Effector memory CD8-positive, alpha-beta T cell (primary cell): ENCODE results near the gene SH3RF3.

Source experiments
- ATAC-seq: fragments of 150-1000 bp; cut with Tn5 transposase; replicated peaks from 2 replicates; pipeline ENCODE4 v1.10.0; 2021; ENCODE audit warnings: mild to moderate bottlenecking, moderate library complexity
- DNase-seq, 3 experiments: peaks; one replicate each; pipeline ENCODE4 v3.0.0; 2021
- H3K27ac Mint-ChIP-seq, 2 donors: one replicate each; pipeline ENCODE4 v1.8.0; 2022; ENCODE audit warnings: mild to moderate bottlenecking in 2 of 2, mixed read lengths in 2 of 2, moderate library complexity in 2 of 2
- H3K27me3 Mint-ChIP-seq, 2 donors: one replicate each; pipeline ENCODE4 v1.8.0; 2022; ENCODE audit warnings: mixed read lengths in 2 of 2
- H3K36me3 Mint-ChIP-seq: one replicate; pipeline ENCODE4 v1.8.0; 2022; ENCODE audit warnings: mild to moderate bottlenecking, moderate library complexity, mixed read lengths; ENCODE audit not compliant: insufficient read depth
- H3K4me1 Mint-ChIP-seq, 2 donors: one replicate each; pipeline ENCODE4 v1.8.0; 2022; ENCODE audit warnings: low read depth in 2 of 2, mixed read lengths in 2 of 2
- H3K4me3 Mint-ChIP-seq, 2 donors: one replicate each; pipeline ENCODE4 v1.8.0; 2022; ENCODE audit warnings: mild to moderate bottlenecking in 2 of 2, mixed read lengths in 2 of 2, moderate library complexity in 2 of 2
- H3K9me3 Mint-ChIP-seq, 2 donors: one replicate each; pipeline ENCODE4 v1.8.0; 2022; ENCODE audit warnings: mixed read lengths in 2 of 2

The SH3RF3 gene

GRCh38 chr2:109174214-109174613, 45.2 kb downstream of the SH3RF3 start:
- Mint-ChIP-seq H3K27ac (no peak overlapping the region), H3K36me3 (no peaks in the 10 kb centered on the region), H3K4me3 (no peak overlapping the region), H3K9me3 (no peaks in the 10 kb centered on the region), H3K4me1 (peaks cover 0 to 6% of the 10 kb centered on the region in 2 donors), H3K27me3 (peaks cover 37 to 60% of the 10 kb centered on the region in 2 donors)
- DNase-seq: no peak
- ATAC-seq: no peak

GRCh38 chr2:109174626-109175349, 45.8 kb downstream of the SH3RF3 start:
- H3K27me3 Mint-ChIP-seq: peaks cover 40 to 63% of the 10 kb centered on the region in 2 donors
- DNase-seq (no peak), ATAC-seq (no peak)
- H3K4me1 Mint-ChIP-seq: peaks cover 0 to 6% of the 10 kb centered on the region in 2 donors
- peaks cover 0 to 6% of the 10 kb centered on the region in 2 donors for H3K9me3 Mint-ChIP-seq
- H3K4me3 Mint-ChIP-seq: no peak overlapping the region
- no peaks in the 10 kb centered on the region for H3K36me3 Mint-ChIP-seq
- H3K27ac Mint-ChIP-seq: no peak overlapping the region

- H3K36me3 Mint-ChIP-seq: no peaks in the 10 kb centered on the region
- peaks cover 2 to 11% of the 10 kb centered on the region in 2 donors for H3K9me3 Mint-ChIP-seq
- H3K27me3 Mint-ChIP-seq: peaks cover 45 to 68% of the 10 kb centered on the region in 2 donors
- no peak overlapping the region for H3K4me3 Mint-ChIP-seq
- H3K27ac Mint-ChIP-seq: no peak overlapping the region
- ATAC-seq: no peak
- H3K4me1 Mint-ChIP-seq: peaks cover 0 to 6% of the 10 kb centered on the region in 2 donors
- DNase-seq: no peak
Measured at GRCh38 chr2:109175350-109175678, 46.3 kb downstream of the SH3RF3 start.

GRCh38 chr2:109176928-109177327, 47.9 kb downstream of the SH3RF3 start:
- no peak for ATAC-seq
- H3K9me3 Mint-ChIP-seq: peaks cover 2 to 13% of the 10 kb centered on the region in 2 donors
- no peaks in the 10 kb centered on the region for H3K36me3 Mint-ChIP-seq
- H3K27ac Mint-ChIP-seq: peak overlapping the region in 1 of 2 donors; percentile 51
- H3K4me3 Mint-ChIP-seq: no peak overlapping the region
- H3K27me3 Mint-ChIP-seq: peaks cover 57 to 82% of the 10 kb centered on the region in 2 donors
- peaks cover 0 to 6% of the 10 kb centered on the region in 2 donors for H3K4me1 Mint-ChIP-seq
- DNase-seq: no peak

GRCh38 chr2:109177635-109178034, 48.6 kb downstream of the SH3RF3 start:
- DNase-seq (no peak), ATAC-seq (no peak)
- peaks cover 54 to 80% of the 10 kb centered on the region in 2 donors for H3K27me3 Mint-ChIP-seq
- H3K4me3 Mint-ChIP-seq: no peak overlapping the region
- H3K9me3 Mint-ChIP-seq: peaks cover 2 to 13% of the 10 kb centered on the region in 2 donors
- H3K36me3 Mint-ChIP-seq: no peaks in the 10 kb centered on the region
- H3K4me1 Mint-ChIP-seq: peaks cover 0 to 6% of the 10 kb centered on the region in 2 donors
- H3K27ac Mint-ChIP-seq: no peak overlapping the region

GRCh38 chr2:109178968-109179367, 50.0 kb downstream of the SH3RF3 start:
- Mint-ChIP-seq H3K9me3 (peaks cover 2 to 13% of the 10 kb centered on the region in 2 donors), H3K4me3 (no peak overlapping the region), H3K27me3 (peaks cover 46 to 76% of the 10 kb centered on the region in 2 donors), H3K27ac (no peak overlapping the region), H3K4me1 (peaks cover 0 to 4% of the 10 kb centered on the region in 2 donors), H3K36me3 (no peaks in the 10 kb centered on the region)
- ATAC-seq (no peak), DNase-seq (no peak)

- DNase-seq: no peak
- ATAC-seq: no peak
- Mint-ChIP-seq H3K27me3 (peaks cover 38 to 63% of the 10 kb centered on the region in 2 donors), H3K9me3 (peaks cover 2 to 13% of the 10 kb centered on the region in 2 donors), H3K4me1 (no peaks in the 10 kb centered on the region), H3K4me3 (no peak overlapping the region), H3K36me3 (peaks cover 3% of the 10 kb centered on the region), H3K27ac (no peak overlapping the region)
Measured at GRCh38 chr2:109180786-109181185, 51.8 kb downstream of the SH3RF3 start.

GRCh38 chr2:109182426-109182825, 53.4 kb downstream of the SH3RF3 start:
- Mint-ChIP-seq H3K27ac (no peak overlapping the region), H3K36me3 (peaks cover 3% of the 10 kb centered on the region), H3K4me1 (peaks cover 0 to 2% of the 10 kb centered on the region in 2 donors), H3K9me3 (peaks cover 2 to 13% of the 10 kb centered on the region in 2 donors), H3K27me3 (peaks cover 28 to 49% of the 10 kb centered on the region in 2 donors), H3K4me3 (no peak overlapping the region)
- DNase-seq (no peak), ATAC-seq (no peak)

GRCh38 chr2:109183871-109184270, 54.9 kb downstream of the SH3RF3 start:
- H3K27ac Mint-ChIP-seq: no peak overlapping the region
- no peak for ATAC-seq

GRCh38 chr2:109184368-109184767, 55.4 kb downstream of the SH3RF3 start:
- Mint-ChIP-seq H3K4me3 (no peak overlapping the region), H3K9me3 (peaks cover 2 to 12% of the 10 kb centered on the region in 2 donors), H3K4me1 (peaks cover 0 to 2% of the 10 kb centered on the region in 2 donors), H3K27me3 (peaks cover 31 to 45% of the 10 kb centered on the region in 2 donors), H3K27ac (no peak overlapping the region), H3K36me3 (peaks cover 3% of the 10 kb centered on the region)
- ATAC-seq (no peak), DNase-seq (no peak)

More at GRCh38 chr2:109183871-109184270, 54.9 kb downstream of the SH3RF3 start:
- no peak for DNase-seq
- no peak overlapping the region for H3K4me3 Mint-ChIP-seq
- peaks cover 2 to 13% of the 10 kb centered on the region in 2 donors for H3K9me3 Mint-ChIP-seq
- H3K36me3 Mint-ChIP-seq: peaks cover 3% of the 10 kb centered on the region
- H3K27me3 Mint-ChIP-seq: peaks cover 32 to 49% of the 10 kb centered on the region in 2 donors
- peaks cover 0 to 2% of the 10 kb centered on the region in 2 donors for H3K4me1 Mint-ChIP-seq

- Mint-ChIP-seq H3K36me3 (peaks cover 3% of the 10 kb centered on the region), H3K27ac (peak overlapping the region in 1 of 2 donors; percentile 6), H3K9me3 (peaks cover 0 to 2% of the 10 kb centered on the region in 2 donors), H3K4me1 (peaks cover 0 to 2% of the 10 kb centered on the region in 2 donors), H3K27me3 (peaks cover 22 to 45% of the 10 kb centered on the region in 2 donors), H3K4me3 (no peak overlapping the region)
- ATAC-seq (no peak), DNase-seq (no peak)
Measured at GRCh38 chr2:109185338-109185737, 56.3 kb downstream of the SH3RF3 start.

- no peak overlapping the region for H3K27ac Mint-ChIP-seq
- peaks cover 0 to 2% of the 10 kb centered on the region in 2 donors for H3K4me1 Mint-ChIP-seq
- no peaks in the 10 kb centered on the region for H3K9me3 Mint-ChIP-seq
- H3K36me3 Mint-ChIP-seq: peaks cover 3% of the 10 kb centered on the region
- H3K4me3 Mint-ChIP-seq: no peak overlapping the region
- DNase-seq (no peak), ATAC-seq (no peak)
- H3K27me3 Mint-ChIP-seq: peaks cover 22 to 45% of the 10 kb centered on the region in 2 donors
Measured at GRCh38 chr2:109185821-109186570, 57.0 kb downstream of the SH3RF3 start.

- peaks cover 0 to 2% of the 10 kb centered on the region in 2 donors for H3K4me1 Mint-ChIP-seq
- H3K27ac Mint-ChIP-seq: no peak overlapping the region
- H3K9me3 Mint-ChIP-seq: no peaks in the 10 kb centered on the region
- H3K36me3 Mint-ChIP-seq: peaks cover 3% of the 10 kb centered on the region
- DNase-seq (no peak), ATAC-seq (no peak)
- H3K4me3 Mint-ChIP-seq: no peak overlapping the region
- H3K27me3 Mint-ChIP-seq: peaks cover 21 to 44% of the 10 kb centered on the region in 2 donors
Measured at GRCh38 chr2:109186656-109187250, 57.7 kb downstream of the SH3RF3 start.
